GM12865 (cell line): ENCODE results near the gene PDE3A.

Experiments
- DNase-seq: peaks from one replicate; pipeline ENCODE4 v3.0.0; 2010; ENCODE audit warnings: low read depth
- H3K4me3 ChIP-seq: 2 replicates; pipeline ENCODE4 v1.5.1; 2011; ENCODE audit warnings: mild to moderate bottlenecking, low read depth, low read length, control low read depth
- CTCF ChIP-seq: IDR thresholded peaks from 2 replicates; pipeline ENCODE4 v1.5.1; 2011; ENCODE audit warnings: low read length, control low read depth, low read depth, inconsistent platforms; ENCODE audit not compliant: insufficient read depth; ENCODE audit errors: missing control alignments

Gene PDE3A

GRCh38 chr12:20578142-20578541 is 209.8 kb downstream of the PDE3A start:
- DNase-seq, result no peak
- TF ChIP-seq CTCF, result no peak

GRCh38 chr12:20585055-20585625 is 216.8 kb downstream of the PDE3A start:
- no peak for DNase-seq
- TF ChIP-seq CTCF, result no peak
- H3K4me3 ChIP-seq, result no peak overlapping the region

More at GRCh38 chr12:20578142-20578541, 209.8 kb downstream of the PDE3A start:
- no peak overlapping the region for H3K4me3 ChIP-seq

DNA sequence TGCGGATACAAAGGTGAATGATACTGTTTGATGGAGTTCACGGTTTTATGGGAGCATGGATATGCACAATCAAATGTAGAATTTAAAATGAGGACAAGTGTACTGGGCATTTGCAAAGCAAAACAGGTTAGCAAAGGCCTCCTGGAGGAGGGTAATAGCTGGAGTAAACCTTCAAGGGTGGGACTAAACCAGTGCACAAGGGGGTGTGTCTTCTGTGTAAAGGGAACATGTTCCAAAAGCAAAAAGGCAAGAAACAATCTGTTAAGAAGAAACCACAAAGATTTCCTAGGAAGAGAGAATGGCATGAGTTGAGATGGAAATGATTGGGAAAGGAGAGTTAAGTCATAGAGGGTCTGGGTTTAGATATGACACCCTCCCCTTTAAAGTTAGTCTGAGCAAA is 217.6 kb downstream of the PDE3A start:
- no peak for DNase-seq
- no peak for TF ChIP-seq CTCF
- H3K4me3 ChIP-seq, result no peak overlapping the region

GRCh38 chr12:20588042-20588441 is 219.7 kb downstream of the PDE3A start:
- no peak for DNase-seq
- no peak overlapping the region for H3K4me3 ChIP-seq
- no peak for TF ChIP-seq CTCF

DNA sequence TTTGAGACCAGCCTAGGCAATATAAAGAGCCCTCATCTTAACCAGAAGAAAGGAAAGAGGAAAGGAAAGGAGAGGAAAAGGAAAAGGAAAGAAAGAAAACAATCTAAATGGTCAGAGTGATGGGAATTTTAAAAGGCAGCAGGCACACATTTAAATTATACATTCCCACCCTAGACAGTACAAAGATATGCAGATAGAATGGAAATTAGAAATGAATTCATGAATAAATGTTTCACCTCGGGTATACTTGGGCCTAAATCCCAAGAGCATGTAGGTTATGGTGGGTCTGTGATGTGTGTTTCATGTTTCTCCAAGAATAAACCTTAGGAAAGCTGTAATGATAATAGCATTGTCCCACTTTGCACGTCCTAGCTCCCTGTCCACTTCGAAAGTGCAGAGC is 222.2 kb downstream of the PDE3A start:
- DNase-seq, result no peak
- H3K4me3 ChIP-seq, result no peak overlapping the region
- no peak for TF ChIP-seq CTCF

DNA sequence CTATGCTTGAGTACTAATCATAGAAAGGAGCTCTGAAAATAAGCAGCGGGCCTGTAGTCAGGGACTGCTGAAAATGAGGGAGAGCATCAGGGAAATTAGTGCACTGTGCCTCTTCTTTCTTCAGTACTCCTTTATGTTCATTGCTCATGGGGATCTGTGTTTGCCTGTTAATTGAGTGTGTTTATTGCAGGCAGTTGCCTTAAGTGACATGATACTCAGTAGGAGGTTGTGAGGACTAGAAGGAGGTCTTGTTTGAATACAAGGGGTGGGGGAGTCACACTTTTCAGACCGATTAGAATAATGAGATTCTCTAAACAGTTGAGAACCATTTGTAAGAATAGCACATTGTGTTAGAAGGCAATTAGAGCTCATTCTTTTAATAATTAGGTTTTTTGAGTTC is 224.2 kb downstream of the PDE3A start:
- no peak for TF ChIP-seq CTCF
- H3K4me3 ChIP-seq, result no peak overlapping the region
- no peak for DNase-seq

DNA sequence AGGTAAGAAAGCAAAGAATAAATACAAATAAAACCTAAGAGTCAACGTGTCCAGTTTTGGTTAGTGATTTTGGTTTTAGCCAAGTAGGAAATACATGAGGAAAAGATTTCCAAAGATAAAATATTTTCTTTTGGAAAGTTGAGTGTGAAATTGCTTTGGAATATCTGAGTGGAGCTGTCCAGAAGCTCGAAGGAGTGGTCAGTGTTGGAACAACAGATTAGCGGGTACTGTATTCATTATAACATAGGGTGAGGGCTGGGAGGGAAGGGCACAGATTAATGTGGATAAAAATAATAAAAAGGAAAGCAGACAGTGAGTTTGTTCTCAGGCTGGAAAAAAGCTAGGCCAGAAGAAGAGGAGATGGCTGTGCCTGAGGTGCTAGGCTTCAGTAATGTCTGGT is 225.3 kb downstream of the PDE3A start:
- DNase-seq, result no peak
- H3K4me3 ChIP-seq, result no peak overlapping the region
- TF ChIP-seq CTCF, result no peak
